ENCODE data around the gene ENDOV.

Gene ENDOV

DNA sequence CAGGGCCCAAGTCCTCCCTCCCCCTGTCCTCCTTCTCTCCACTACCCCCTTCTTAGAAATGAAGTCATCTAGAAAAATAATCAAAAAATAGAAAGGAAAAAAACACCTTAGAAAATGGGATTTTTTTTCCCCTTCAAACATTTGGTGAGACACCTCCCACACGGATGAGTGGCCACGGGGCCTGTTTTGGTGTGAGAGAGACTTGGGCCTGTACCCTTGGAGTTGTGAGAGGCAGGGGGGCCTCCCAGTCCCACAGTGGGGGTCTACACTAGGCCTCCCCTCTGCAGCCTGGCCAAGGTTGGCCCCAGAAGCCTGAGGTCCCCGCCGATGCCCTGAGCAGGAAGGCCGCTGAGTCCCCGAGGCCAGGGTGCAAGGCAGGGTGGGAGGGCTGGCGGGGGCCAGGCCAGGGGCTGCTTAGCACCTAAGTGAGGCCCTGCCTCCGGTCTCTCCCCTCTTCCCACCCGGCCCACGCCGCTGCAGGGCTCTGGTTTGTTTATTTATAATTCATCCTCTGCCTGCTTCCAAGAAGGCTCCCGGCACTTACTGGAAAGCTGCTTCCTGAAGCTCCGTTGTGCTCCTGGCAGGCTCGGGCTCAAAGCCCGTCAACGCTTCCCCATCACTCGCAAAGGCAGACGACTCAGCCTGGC is 35.1 kb downstream of the ENDOV start:
- Histone ChIP-seq H3K9me3 (ENCODE audit: control insufficient read depth, insufficient read depth, low read length) (no peaks in the 10 kb centered on the region), H3K27me3 (ENCODE audit: control insufficient read depth, insufficient read depth, low read length) (no peaks in the 10 kb centered on the region), H3K36me3 (ENCODE audit: control insufficient read depth, insufficient read depth, low read length) (no peaks in the 10 kb centered on the region), H3K4me3 (ENCODE audit: low read length) (no peak overlapping the region), H3K27ac (ENCODE audit: low read length) (no peak overlapping the region), H3K4me1 (ENCODE audit: control insufficient read depth, insufficient read depth, low read length) (no peaks in the 10 kb centered on the region)
- no CpG with 5 or more reads among the region's 18 CpGs for WGBS (ENCODE audit: insufficient coverage, insufficient read length)
- DNase-seq (ENCODE audit: low read depth, low spot score): no peak

DNA sequence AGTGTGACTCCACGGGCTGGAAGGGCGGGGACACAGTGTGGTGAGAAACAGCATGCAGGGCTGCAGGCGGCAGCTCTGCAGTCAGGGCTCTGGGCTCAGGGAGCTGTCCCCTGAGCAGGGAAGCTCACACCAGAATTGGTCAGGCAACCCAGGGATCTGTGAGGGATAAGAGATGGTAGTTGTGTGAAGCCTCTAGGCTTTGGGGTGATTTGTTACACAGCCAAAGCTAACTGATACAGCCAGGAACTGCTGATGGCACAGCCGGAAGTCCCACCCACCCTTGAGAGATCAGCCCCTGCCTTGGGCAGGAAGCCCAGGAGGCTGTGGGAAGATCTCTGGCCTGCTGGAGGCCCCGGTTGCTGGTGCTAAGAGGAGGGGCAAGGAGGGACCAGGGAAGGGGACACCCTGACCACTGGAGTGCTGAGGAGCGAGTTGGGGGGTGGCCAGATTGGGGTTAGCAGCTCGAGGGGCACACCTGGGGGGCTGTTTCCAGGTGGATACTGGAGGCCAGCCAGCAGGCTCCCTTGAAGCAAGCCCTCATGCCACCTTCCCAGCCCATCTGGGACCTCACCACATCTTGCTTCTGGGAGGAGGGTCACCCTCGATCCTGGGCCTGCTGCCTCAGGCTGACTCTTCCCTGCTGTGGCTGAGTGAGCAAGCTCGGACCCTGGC is 36.3 kb downstream of the ENDOV start:
- no peak overlapping the region for H3K4me3 ChIP-seq (ENCODE audit: low read length)
- H3K36me3 ChIP-seq (ENCODE audit: control insufficient read depth, insufficient read depth, low read length): no peaks in the 10 kb centered on the region
- 0 out of 2 replicates have a peak, but pooled peaks cover 2% of the 10 kb centered on the region for H3K4me1 ChIP-seq (ENCODE audit: control insufficient read depth, insufficient read depth, low read length)
- no peak overlapping the region for H3K27ac ChIP-seq (ENCODE audit: low read length)
- H3K27me3 ChIP-seq (ENCODE audit: control insufficient read depth, insufficient read depth, low read length): no peaks in the 10 kb centered on the region
- DNase-seq (ENCODE audit: low read depth, low spot score): no peak
- no peaks in the 10 kb centered on the region for H3K9me3 ChIP-seq (ENCODE audit: control insufficient read depth, insufficient read depth, low read length)
- WGBS (ENCODE audit: insufficient coverage, insufficient read length): no CpG with 5 or more reads among the region's 9 CpGs

- H3K36me3 ChIP-seq (ENCODE audit: control insufficient read depth, insufficient read depth, low read length): no peaks in the 10 kb centered on the region
- H3K27ac ChIP-seq (ENCODE audit: low read length): no peak overlapping the region
- H3K4me1 ChIP-seq (ENCODE audit: control insufficient read depth, insufficient read depth, low read length): 0 out of 2 replicates have a peak, but pooled peaks cover 2% of the 10 kb centered on the region
- WGBS (ENCODE audit: insufficient coverage, insufficient read length): no CpG with 5 or more reads among the region's 14 CpGs
- no peaks in the 10 kb centered on the region; the same call in 1 of the 2 replicates for H3K27me3 ChIP-seq (ENCODE audit: control insufficient read depth, insufficient read depth, low read length)
- no peak for DNase-seq (ENCODE audit: low read depth, low spot score)
- no peaks in the 10 kb centered on the region for H3K9me3 ChIP-seq (ENCODE audit: control insufficient read depth, insufficient read depth, low read length)
- no peak overlapping the region for H3K4me3 ChIP-seq (ENCODE audit: low read length)
Observed at GRCh38 chr17:80452173-80452915, 37.4 kb downstream of the ENDOV start.

DNA sequence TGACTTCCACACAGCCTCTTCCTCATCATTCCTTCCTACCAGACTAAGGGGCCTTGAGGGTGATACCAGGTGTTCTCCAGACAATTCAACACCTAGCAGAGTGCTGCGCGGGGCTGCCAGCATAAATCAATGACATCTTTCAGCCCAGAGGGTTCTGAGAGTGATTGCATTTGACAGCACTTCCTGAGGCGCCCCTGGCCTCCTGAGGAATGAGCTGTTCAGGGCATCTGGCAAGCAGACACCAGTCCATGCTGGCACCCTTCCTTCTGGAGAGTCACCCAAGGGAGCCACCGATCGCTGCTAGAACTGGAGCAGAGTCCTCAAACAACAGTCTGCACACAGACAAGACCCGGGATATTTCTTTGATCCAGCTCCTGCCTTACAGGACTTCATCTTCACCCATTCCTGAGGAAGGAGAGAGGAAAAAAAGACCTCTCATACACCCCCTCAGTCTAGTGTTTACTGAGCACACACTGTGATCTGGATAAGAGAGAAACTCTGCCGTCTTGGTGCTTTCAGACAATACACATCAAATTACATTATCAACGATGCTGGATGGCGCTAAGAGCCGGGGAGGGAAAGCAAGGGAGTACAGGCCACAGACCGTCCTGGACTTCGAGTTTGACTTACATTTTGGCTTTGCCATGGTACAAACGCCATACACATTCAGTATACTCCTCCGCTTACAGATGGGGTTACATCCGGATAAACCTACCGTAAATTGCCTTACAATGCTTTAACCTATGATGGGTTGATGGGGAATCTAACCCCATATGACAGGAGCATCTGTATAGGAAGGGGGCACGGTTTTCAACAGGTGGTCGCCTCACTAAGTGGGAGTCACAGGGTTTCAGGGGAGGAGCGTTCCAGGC is 38.4 kb downstream of the ENDOV start:
- no peaks in the 10 kb centered on the region for H3K36me3 ChIP-seq (ENCODE audit: control insufficient read depth, insufficient read depth, low read length)
- DNase-seq (ENCODE audit: low read depth, low spot score): no peak
- H3K9me3 ChIP-seq (ENCODE audit: control insufficient read depth, insufficient read depth, low read length): no peaks in the 10 kb centered on the region
- no peak overlapping the region for H3K27ac ChIP-seq (ENCODE audit: low read length)
- H3K4me1 ChIP-seq (ENCODE audit: control insufficient read depth, insufficient read depth, low read length): 0 out of 2 replicates have a peak, but pooled peaks cover 2% of the 10 kb centered on the region
- WGBS (ENCODE audit: insufficient coverage, insufficient read length): no CpG with 5 or more reads among the region's 19 CpGs
- H3K27me3 ChIP-seq (ENCODE audit: control insufficient read depth, insufficient read depth, low read length): no peaks in the 10 kb centered on the region; the same call in 1 of the 2 replicates
- peak overlapping the region; percentile 37; the same call in 1 of the 2 replicates for H3K4me3 ChIP-seq (ENCODE audit: low read length)

- no peak overlapping the region for H3K27ac ChIP-seq (ENCODE audit: low read length)
- no CpG with 5 or more reads among the region's 36 CpGs for WGBS (ENCODE audit: insufficient coverage, insufficient read length)
- no peak for DNase-seq (ENCODE audit: low read depth, low spot score)
- H3K27me3 ChIP-seq (ENCODE audit: control insufficient read depth, insufficient read depth, low read length): no peaks in the 10 kb centered on the region; the same call in 1 of the 2 replicates
- 0 out of 2 replicates have a peak, but pooled peaks cover 2% of the 10 kb centered on the region for H3K4me1 ChIP-seq (ENCODE audit: control insufficient read depth, insufficient read depth, low read length)
- H3K4me3 ChIP-seq (ENCODE audit: low read length): peak overlapping the region; percentile 37
- no peaks in the 10 kb centered on the region for H3K36me3 ChIP-seq (ENCODE audit: control insufficient read depth, insufficient read depth, low read length)
- no peaks in the 10 kb centered on the region for H3K9me3 ChIP-seq (ENCODE audit: control insufficient read depth, insufficient read depth, low read length)
Observed at GRCh38 chr17:80453998-80454556, 39.1 kb downstream of the ENDOV start.

GRCh38 chr17:80454557-80455335 is 39.8 kb downstream of the ENDOV start:
- Histone ChIP-seq H3K27me3 (ENCODE audit: control insufficient read depth, insufficient read depth, low read length) (no peaks in the 10 kb centered on the region; the same call in 1 of the 2 replicates), H3K36me3 (ENCODE audit: control insufficient read depth, insufficient read depth, low read length) (no peaks in the 10 kb centered on the region), H3K4me3 (ENCODE audit: low read length) (peak overlapping the region; percentile 37), H3K9me3 (ENCODE audit: control insufficient read depth, insufficient read depth, low read length) (no peaks in the 10 kb centered on the region), H3K27ac (ENCODE audit: low read length) (no peak overlapping the region), H3K4me1 (ENCODE audit: control insufficient read depth, insufficient read depth, low read length) (0 out of 2 replicates have a peak, but pooled peaks cover 2% of the 10 kb centered on the region)
- WGBS (ENCODE audit: insufficient coverage, insufficient read length): no CpG with 5 or more reads among the region's 88 CpGs
- peak; percentile 90 for DNase-seq (ENCODE audit: low read depth, low spot score)

- no peak for DNase-seq (ENCODE audit: low read depth, low spot score)
- Histone ChIP-seq H3K4me1 (ENCODE audit: control insufficient read depth, insufficient read depth, low read length) (0 out of 2 replicates have a peak, but pooled peaks cover 2% of the 10 kb centered on the region), H3K27ac (ENCODE audit: low read length) (no peak overlapping the region), H3K4me3 (ENCODE audit: low read length) (peak overlapping the region; percentile 37; the same call in 1 of the 2 replicates), H3K27me3 (ENCODE audit: control insufficient read depth, insufficient read depth, low read length) (no peaks in the 10 kb centered on the region; the same call in 1 of the 2 replicates), H3K36me3 (ENCODE audit: control insufficient read depth, insufficient read depth, low read length) (no peaks in the 10 kb centered on the region), H3K9me3 (ENCODE audit: control insufficient read depth, insufficient read depth, low read length) (no peaks in the 10 kb centered on the region)
- whole genome bisulfite sequencing (ENCODE audit: insufficient coverage, insufficient read length): no CpG with 5 or more reads among the region's 20 CpGs
Observed at GRCh38 chr17:80455336-80455710, 40.4 kb downstream of the ENDOV start.

DNA sequence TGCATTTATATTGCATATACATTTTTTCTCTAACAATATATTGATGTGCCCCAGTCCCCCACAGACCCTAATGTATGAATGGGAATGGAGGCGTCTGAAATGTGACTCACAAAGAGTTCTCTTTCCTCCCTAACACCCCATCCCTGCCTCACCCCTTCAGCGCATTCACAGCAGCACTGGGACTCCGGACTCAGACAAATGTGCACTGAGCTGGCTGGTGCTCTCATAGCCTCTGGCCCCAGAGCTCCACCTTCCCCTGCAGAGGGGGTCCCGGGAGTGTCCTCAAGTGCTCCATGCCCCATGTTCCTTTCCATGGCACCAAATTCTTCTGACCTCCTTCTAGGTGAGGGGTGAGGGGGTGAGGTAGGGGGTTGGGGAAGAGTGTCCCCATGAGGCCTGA is 40.8 kb downstream of the ENDOV start:
- H3K9me3 ChIP-seq (ENCODE audit: control insufficient read depth, insufficient read depth, low read length): no peaks in the 10 kb centered on the region
- no peaks in the 10 kb centered on the region for H3K36me3 ChIP-seq (ENCODE audit: control insufficient read depth, insufficient read depth, low read length)
- H3K27me3 ChIP-seq (ENCODE audit: control insufficient read depth, insufficient read depth, low read length): no peaks in the 10 kb centered on the region; the same call in 1 of the 2 replicates
- H3K27ac ChIP-seq (ENCODE audit: low read length): no peak overlapping the region
- WGBS (ENCODE audit: insufficient coverage, insufficient read length): no CpG with 5 or more reads among the region's 4 CpGs
- H3K4me3 ChIP-seq (ENCODE audit: low read length): no peak overlapping the region
- H3K4me1 ChIP-seq (ENCODE audit: control insufficient read depth, insufficient read depth, low read length): 0 out of 2 replicates have a peak, but pooled peaks cover 2% of the 10 kb centered on the region
- no peak for DNase-seq (ENCODE audit: low read depth, low spot score)

All from iPS DF 6.9 (cell line).